NT2/D1 (cell line): ENCODE results near the gene BBX.
"Not testable (repeated sequence)": the region's sequence is repeated elsewhere in the genome, so short reads cannot be mapped to it uniquely, and the experiment has no call there.

Experiments
- SUZ12 ChIP-seq: IDR thresholded peaks from 2 replicates; pipeline ENCODE4 v1.6.1; 2011; ENCODE audit not compliant: insufficient read length, insufficient read depth; ENCODE audit errors: extremely low read depth
- YY1 ChIP-seq: IDR thresholded peaks from 2 replicates; pipeline ENCODE4 v1.6.1; 2011; ENCODE audit not compliant: insufficient read length, insufficient read depth
- ZNF274 ChIP-seq: IDR thresholded peaks from 2 replicates; pipeline ENCODE4 v1.6.1; 2011; ENCODE audit warnings: mild to moderate bottlenecking, low read depth, low read length

- TF ChIP-seq ZNF274, YY1, SUZ12: not testable (repeated sequence)
These were observed 42.5 kb downstream of the BBX start for GRCh38 chr3:107565244-107565643.
